Stimulated activated naive CD4-positive, alpha-beta T cell treated with Interleukin-2 at 50 U/mL for 16 hours (primary cell): ENCODE data around the gene MINPP1.
A peak's percentile ranks its signal among the peaks of the same experiment; 100 is the strongest.
"Not testable (repeated sequence)": the region's sequence is repeated elsewhere in the genome, so short reads cannot be mapped to it uniquely, and the experiment has no call there.

Experiments used
- DNase-seq: peaks from one replicate; lab custom pipeline; 2025; lab: John Stamatoyannopoulos, UW

Gene MINPP1

GRCh38 chr10:87504640-87505365, at the start of gene MINPP1:
Gene MINPP1, plus strand, starts transcription at chr10:87504893. Its CDS starts 23 bp downstream, at chr10:87504916.
- peak; percentile 86 for DNase-seq

GRCh38 chr10:87456586-87457220, 48.0 kb upstream of the MINPP1 start:
- DNase-seq, result not testable (repeated sequence)

GRCh38 chr10:87461751-87462150, 42.9 kb upstream of the MINPP1 start:
- not testable (repeated sequence) for DNase-seq

GRCh38 chr10:87466849-87467248, 37.8 kb upstream of the MINPP1 start:
- DNase-seq, result not testable (repeated sequence)

- not testable (repeated sequence) for DNase-seq
These were observed 16.0 kb upstream of the MINPP1 start for GRCh38 chr10:87488733-87489132.

GRCh38 chr10:87490285-87490684, 14.4 kb upstream of the MINPP1 start:
- DNase-seq, result not testable (repeated sequence)

GRCh38 chr10:87492450-87492849, 12.2 kb upstream of the MINPP1 start:
- not testable (repeated sequence) for DNase-seq

GRCh38 chr10:87495446-87495845, 9.2 kb upstream of the MINPP1 start:
- DNase-seq, result not testable (repeated sequence)

GRCh38 chr10:87497386-87497785, 7.3 kb upstream of the MINPP1 start:
- DNase-seq, result not testable (repeated sequence)

- DNase-seq, result not testable (repeated sequence)
These were observed 6.4 kb upstream of the MINPP1 start for GRCh38 chr10:87498106-87498789.

GRCh38 chr10:87500646-87501048, 4.0 kb upstream of the MINPP1 start:
- DNase-seq, result no peak

- no peak for DNase-seq
These were observed 1.3 kb upstream of the MINPP1 start for GRCh38 chr10:87503401-87503800.

GRCh38 chr10:87503886-87504285, 807 bp upstream of the MINPP1 start:
- no peak for DNase-seq

- no peak for DNase-seq
These were observed 420 bp upstream of the MINPP1 start for GRCh38 chr10:87504307-87504639.

GRCh38 chr10:87505366-87506111, 846 bp downstream of the MINPP1 start:
- DNase-seq, result peak; percentile 41

GRCh38 chr10:87506956-87507355, 2.3 kb downstream of the MINPP1 start:
- no peak for DNase-seq

GRCh38 chr10:87507879-87508483, 3.3 kb downstream of the MINPP1 start:
- DNase-seq, result no peak

GRCh38 chr10:87508837-87509236, 4.1 kb downstream of the MINPP1 start:
- DNase-seq, result no peak

- no peak for DNase-seq
These were observed 5.3 kb downstream of the MINPP1 start for GRCh38 chr10:87510025-87510424.

GRCh38 chr10:87511526-87511925, 6.8 kb downstream of the MINPP1 start:
- DNase-seq, result no peak

GRCh38 chr10:87518937-87519336, 14.2 kb downstream of the MINPP1 start:
- no peak for DNase-seq

GRCh38 chr10:87519582-87519981, 14.9 kb downstream of the MINPP1 start:
- no peak for DNase-seq
